Cortex of kidney (tissue), 1 donor: ENCODE data around the gene KCNIP4.

Experiments used
- DNase-seq: peaks from one replicate; lab custom pipeline; 2025; lab: John Stamatoyannopoulos, UW

Gene KCNIP4

GRCh38 chr4:21457086-21457840 lies 491.3 kb downstream of the KCNIP4 start:
- DNase-seq: no peak

GRCh38 chr4:21454831-21455230 lies 493.7 kb downstream of the KCNIP4 start:
- no peak for DNase-seq

- no peak for DNase-seq
Observed at GRCh38 chr4:21454201-21454600, 494.4 kb downstream of the KCNIP4 start.

GRCh38 chr4:21452931-21453330 lies 495.6 kb downstream of the KCNIP4 start:
- DNase-seq: no peak

GRCh38 chr4:21451032-21451431 lies 497.5 kb downstream of the KCNIP4 start:
- DNase-seq: no peak

- no peak for DNase-seq
Observed at GRCh38 chr4:21450331-21450730, 498.2 kb downstream of the KCNIP4 start.

GRCh38 chr4:21447301-21448054 lies 501.1 kb downstream of the KCNIP4 start:
- no peak for DNase-seq

- DNase-seq: no peak
Observed at GRCh38 chr4:21420166-21420565, 528.4 kb downstream of the KCNIP4 start.

- no peak for DNase-seq
Observed at GRCh38 chr4:21415728-21416127, 532.8 kb downstream of the KCNIP4 start.

GRCh38 chr4:21413807-21414370 lies 534.7 kb downstream of the KCNIP4 start:
- no peak for DNase-seq

- DNase-seq: no peak
Observed at GRCh38 chr4:21411086-21411485, 537.5 kb downstream of the KCNIP4 start.

GRCh38 chr4:21410372-21410771 lies 538.2 kb downstream of the KCNIP4 start:
- DNase-seq: no peak

GRCh38 chr4:21387683-21388082 lies 560.9 kb downstream of the KCNIP4 start:
- DNase-seq: no peak

- DNase-seq: no peak
Observed at GRCh38 chr4:21386166-21386780, 562.3 kb downstream of the KCNIP4 start.

GRCh38 chr4:21385706-21386105 lies 562.9 kb downstream of the KCNIP4 start:
- no peak for DNase-seq

GRCh38 chr4:21384609-21385008 lies 564.0 kb downstream of the KCNIP4 start:
- no peak for DNase-seq

- DNase-seq: no peak
Observed at GRCh38 chr4:21380861-21381260, 567.7 kb downstream of the KCNIP4 start.

GRCh38 chr4:21377046-21377445 lies 571.5 kb downstream of the KCNIP4 start:
- no peak for DNase-seq

- DNase-seq: no peak
Observed at GRCh38 chr4:21376176-21376575, 572.4 kb downstream of the KCNIP4 start.

GRCh38 chr4:21374641-21375368 lies 573.8 kb downstream of the KCNIP4 start:
- DNase-seq: no peak

GRCh38 chr4:21367567-21367966 lies 581.0 kb downstream of the KCNIP4 start:
- no peak for DNase-seq

GRCh38 chr4:21366840-21367239 lies 581.7 kb downstream of the KCNIP4 start:
- no peak for DNase-seq
